MG63 (cell line): ENCODE measurements around the gene SAMSN1. TPM values are rescaled to one million over a fixed set of nuclear protein-coding genes. Genes with fewer than 3 reads are reported as not detected.
"Not testable (repeated sequence)": the region's sequence is repeated elsewhere in the genome, so short reads cannot be mapped to it uniquely, and the experiment has no call there.

Experiments
- DNase-seq: peaks from one replicate; pipeline ENCODE4 v3.0.0-alpha.2; 2020
- H3K27me3 ChIP-seq: fragments of 250-450 bp; sonication (Bioruptor Pico); 2 replicates; pipeline ENCODE4 v1.5.1; 2020; ENCODE audit warnings: mild to moderate bottlenecking, moderate library complexity
- H3K36me3 ChIP-seq: fragments of 250-450 bp; sonication (Bioruptor Pico); 2 replicates; pipeline ENCODE4 v1.5.1; 2020; ENCODE audit warnings: mild to moderate bottlenecking, moderate library complexity
- H3K4me3 ChIP-seq: fragments of 250-450 bp; sonication (Bioruptor Pico); 2 replicates; pipeline ENCODE4 v1.5.1; 2020; ENCODE audit warnings: mild to moderate bottlenecking, moderate library complexity
- H3K9me3 ChIP-seq: fragments of 250-450 bp; sonication (Bioruptor Pico); 2 replicates; pipeline ENCODE4 v1.5.1; 2020; ENCODE audit warnings: mild to moderate bottlenecking, moderate library complexity
- total RNA-seq: library from RNA; depleted of rRNA; stranded (reverse); fragments of >200 nt; shearing (Covaris generic); gene quantifications from 2 replicates; pipeline ENCODE4 v1.2.3, GENCODE V29; 2014; ENCODE audit warnings: low replicate concordance

The SAMSN1 gene
- total RNA-seq, 1 experiment from 2014 or later, result not detected

DNA sequence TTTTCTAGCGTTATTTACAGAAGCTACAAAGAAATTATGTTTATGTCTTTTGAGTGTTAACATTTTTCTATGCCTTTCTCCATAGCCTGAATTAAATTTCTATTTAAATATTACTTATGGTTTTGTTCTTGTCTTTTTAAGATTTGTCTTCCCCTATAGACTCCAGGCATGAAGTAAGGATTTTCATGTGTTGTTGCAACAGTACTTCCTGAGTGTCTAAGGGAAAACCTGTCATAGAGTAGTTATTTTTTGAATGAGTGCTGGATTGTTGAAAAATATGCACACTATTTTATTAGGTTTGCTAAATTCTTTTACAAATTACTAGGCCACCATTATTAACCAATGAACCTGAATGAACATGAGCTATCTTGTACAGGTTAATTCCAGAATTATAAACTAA, 27.1 kb downstream of the SAMSN1 start:
- H3K9me3 ChIP-seq, result no peaks in the 10 kb centered on the region
- no peak overlapping the region for H3K4me3 ChIP-seq
- H3K36me3 ChIP-seq, result no peaks in the 10 kb centered on the region
- H3K27me3 ChIP-seq, result no peaks in the 10 kb centered on the region
- DNase-seq, result no peak

DNA sequence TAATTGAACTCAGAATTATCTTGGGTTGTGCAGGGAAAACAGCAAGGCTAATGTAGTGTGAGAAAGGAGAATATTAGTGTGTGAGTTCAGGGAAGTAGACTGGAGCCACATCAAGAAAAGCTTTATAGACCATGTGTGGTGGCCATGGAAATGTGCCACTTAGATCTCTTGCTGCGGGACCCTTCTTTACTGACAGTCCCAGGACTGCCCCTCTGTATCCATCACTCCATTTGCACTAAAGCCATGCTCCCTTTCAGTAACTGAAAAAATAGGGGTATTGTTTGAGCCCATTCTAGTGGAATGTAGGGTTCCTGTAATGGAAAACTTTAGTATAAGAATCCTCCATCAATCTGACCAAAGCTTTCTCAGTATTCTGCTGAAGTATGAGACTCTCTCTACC, 32.3 kb downstream of the SAMSN1 start:
- no peaks in the 10 kb centered on the region for H3K9me3 ChIP-seq
- no peak for DNase-seq
- no peaks in the 10 kb centered on the region for H3K36me3 ChIP-seq
- H3K27me3 ChIP-seq, result no peaks in the 10 kb centered on the region
- no peak overlapping the region for H3K4me3 ChIP-seq

DNA sequence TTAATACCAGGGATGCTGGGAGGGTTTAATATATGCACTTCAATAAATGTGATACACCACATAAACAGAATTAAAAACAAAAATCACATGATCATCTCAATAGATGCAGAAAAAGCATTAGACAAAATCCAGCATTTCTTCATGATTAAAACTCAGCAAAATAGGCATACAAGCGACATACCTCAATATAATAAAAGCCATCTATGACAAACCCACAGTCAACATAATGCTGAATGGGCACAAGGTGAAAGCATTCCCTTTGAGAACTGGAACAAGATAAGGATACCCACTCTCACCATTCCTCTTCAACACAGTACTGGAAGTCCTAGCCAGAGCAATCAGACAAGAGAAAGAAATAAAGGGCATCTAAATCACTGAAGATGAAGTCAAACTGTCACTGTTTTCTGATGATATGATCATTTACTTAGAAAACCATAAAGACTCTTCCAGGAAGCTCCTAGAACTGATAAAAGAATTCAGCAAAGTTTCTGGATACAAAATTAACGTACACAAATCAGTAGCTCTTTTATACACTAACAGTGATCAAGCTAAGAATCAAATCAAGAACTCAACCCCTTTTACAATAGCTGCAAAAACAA, 39.2 kb downstream of the SAMSN1 start:
- H3K27me3 ChIP-seq, H3K36me3 ChIP-seq, H3K4me3 ChIP-seq, DNase-seq, H3K9me3 ChIP-seq: not testable (repeated sequence)

DNA sequence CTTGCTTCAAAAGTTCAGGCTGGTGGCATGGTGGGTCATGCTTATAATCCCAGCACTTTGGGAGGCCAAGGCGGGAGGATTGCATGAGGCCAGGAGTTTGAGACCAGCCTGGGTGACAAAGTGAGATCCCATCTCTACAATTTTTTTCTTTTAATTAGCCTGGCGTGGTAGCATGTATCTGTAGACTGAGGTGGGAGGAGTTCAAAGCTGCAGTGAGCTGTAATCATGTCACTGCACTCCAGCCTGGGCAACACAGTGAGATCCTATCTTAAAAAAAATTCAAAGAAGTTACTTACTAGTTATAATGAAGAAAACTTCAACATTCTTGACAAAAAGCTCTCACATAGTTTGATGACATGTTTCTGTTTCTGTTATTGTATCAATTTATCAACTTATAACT, 45.2 kb downstream of the SAMSN1 start:
- Histone ChIP-seq H3K4me3 (no peak overlapping the region), H3K9me3 (no peaks in the 10 kb centered on the region)

DNA sequence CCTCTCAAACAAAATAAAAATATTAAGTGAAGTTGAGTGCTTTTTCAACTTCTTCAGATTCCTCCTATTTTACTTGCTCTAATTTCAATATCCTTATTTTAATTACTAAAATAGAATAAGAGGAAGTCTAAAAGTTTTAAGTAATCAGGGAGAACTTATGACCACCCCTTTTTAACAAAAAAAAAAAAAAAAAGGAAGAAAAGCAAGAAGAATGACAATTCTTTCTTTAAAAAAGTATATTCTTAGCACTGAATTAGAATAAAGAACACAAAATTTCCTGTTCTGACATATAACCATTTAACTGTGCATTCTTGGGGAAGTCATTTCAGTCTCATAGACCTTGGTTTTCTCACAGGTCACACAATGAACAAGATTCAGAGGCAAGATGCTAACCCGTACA, 46.8 kb downstream of the SAMSN1 start:
- DNase-seq, result no peak
- H3K9me3 ChIP-seq, result no peaks in the 10 kb centered on the region
- no peak overlapping the region for H3K4me3 ChIP-seq
- H3K27me3 ChIP-seq, result no peaks in the 10 kb centered on the region
- H3K36me3 ChIP-seq, result no peaks in the 10 kb centered on the region

More for the DNA sequence above, 45.2 kb downstream of the SAMSN1 start:
- DNase-seq, result no peak
- H3K36me3 ChIP-seq, result no peaks in the 10 kb centered on the region
- no peaks in the 10 kb centered on the region for H3K27me3 ChIP-seq

DNA sequence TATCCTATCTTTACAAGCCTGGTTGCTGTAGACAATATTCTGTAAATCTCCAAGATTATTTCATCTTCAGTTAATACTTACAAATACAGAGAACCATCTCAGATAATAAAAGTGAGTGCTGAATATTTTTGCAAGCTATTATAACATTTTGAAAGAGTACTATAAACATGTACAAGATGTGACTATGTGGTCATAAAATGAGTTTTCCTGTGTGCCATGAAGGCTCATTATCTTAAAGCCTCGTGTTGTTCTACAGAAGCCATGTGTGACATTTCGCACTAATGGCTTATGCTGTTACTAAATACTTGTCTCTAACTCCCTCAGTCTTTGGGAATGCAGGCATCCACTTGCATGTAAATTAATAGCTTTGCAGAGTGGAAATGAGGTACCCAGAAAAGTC, 48.3 kb downstream of the SAMSN1 start:
- no peak for DNase-seq

DNA sequence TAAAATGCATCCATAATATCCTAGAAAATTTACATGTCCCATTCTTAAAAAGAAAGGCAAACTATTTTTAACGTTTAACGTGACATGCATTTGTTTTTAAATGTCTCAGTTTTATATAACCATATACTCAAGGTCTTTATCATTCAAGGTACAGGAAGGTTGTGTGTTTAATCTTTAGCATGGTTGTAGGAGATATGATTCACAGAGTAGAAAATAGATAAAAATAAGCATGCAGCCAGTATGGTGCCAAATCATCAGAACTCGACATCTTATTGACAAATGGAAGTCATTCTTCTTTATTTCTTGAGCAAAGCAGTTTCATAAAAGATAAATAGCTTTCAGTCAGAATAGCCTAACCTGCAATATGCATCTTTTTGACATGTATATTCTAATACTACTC, 51.0 kb downstream of the SAMSN1 start:
- no peaks in the 10 kb centered on the region for H3K27me3 ChIP-seq
- H3K4me3 ChIP-seq, result no peak overlapping the region
- no peaks in the 10 kb centered on the region for H3K36me3 ChIP-seq
- no peak for DNase-seq
- H3K9me3 ChIP-seq, result no peaks in the 10 kb centered on the region

More for the DNA sequence above, 48.3 kb downstream of the SAMSN1 start:
- no peaks in the 10 kb centered on the region for H3K9me3 ChIP-seq
- no peaks in the 10 kb centered on the region for H3K36me3 ChIP-seq
- H3K4me3 ChIP-seq, result no peak overlapping the region
- no peaks in the 10 kb centered on the region for H3K27me3 ChIP-seq

DNA sequence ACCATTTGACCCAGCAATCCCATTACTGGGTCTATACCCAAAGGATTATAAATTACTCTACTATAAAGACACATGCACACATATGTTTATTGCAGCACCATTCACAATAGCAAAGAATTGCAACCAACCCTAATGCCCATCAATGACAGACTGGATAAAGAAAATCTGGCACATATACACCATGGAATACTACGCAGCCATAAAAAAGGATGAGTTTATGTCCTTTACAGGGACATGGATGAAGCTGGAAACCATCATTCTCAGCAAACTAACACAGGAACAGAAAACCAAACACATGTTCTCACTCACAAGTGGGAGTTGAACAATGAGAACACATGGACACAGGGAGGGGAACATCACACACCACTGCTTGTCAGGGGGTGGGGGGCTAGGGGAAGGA, 51.9 kb downstream of the SAMSN1 start:
- H3K27me3 ChIP-seq, H3K36me3 ChIP-seq, DNase-seq, H3K9me3 ChIP-seq, H3K4me3 ChIP-seq: not testable (repeated sequence)

DNA sequence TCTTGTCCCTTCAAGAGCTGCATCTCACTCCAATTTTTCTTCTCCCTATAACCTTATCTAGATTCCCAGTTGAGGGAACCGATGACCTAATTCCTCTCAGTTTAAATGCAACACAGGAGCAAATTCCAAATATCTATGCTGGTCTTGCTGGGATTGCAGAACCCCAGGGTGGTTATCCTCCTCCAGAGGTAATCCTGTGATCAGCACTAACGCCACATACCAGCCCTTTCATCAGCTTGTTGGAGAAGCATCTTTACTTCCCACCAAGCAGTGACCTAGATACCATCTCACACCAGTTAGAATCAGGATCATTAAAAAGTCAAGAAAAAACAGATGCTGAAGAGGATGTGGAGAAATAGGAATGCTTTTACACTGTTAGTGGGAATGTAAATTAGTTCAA, 52.4 kb downstream of the SAMSN1 start:
- no peak overlapping the region for H3K4me3 ChIP-seq
- H3K27me3 ChIP-seq, result no peaks in the 10 kb centered on the region
- no peaks in the 10 kb centered on the region for H3K9me3 ChIP-seq
- H3K36me3 ChIP-seq, result no peaks in the 10 kb centered on the region
- no peak for DNase-seq

DNA sequence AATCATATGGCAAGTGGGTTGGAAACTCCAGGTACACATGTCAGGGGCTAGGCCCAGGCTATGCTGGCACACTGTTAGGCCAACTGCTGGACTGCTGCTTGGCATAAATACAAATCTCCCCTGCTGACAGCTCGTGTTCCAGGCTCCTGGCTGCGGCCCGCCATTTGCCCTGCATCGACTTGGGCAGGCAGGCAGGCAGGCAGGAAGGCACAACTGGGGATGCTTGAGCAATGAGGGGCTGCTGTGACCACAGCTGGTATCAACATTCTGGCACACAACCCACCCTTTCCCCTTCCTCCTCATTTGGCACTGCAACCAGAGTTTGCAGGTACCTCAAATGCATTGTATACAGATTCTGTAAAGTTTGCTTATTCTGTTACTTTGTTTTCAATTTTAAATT, 53.2 kb downstream of the SAMSN1 start:
- Histone ChIP-seq H3K9me3 (no peaks in the 10 kb centered on the region), H3K36me3 (no peaks in the 10 kb centered on the region), H3K4me3 (no peak overlapping the region), H3K27me3 (0 out of 2 replicates have a peak, but pooled peaks cover 2% of the 10 kb centered on the region)
- DNase-seq, result no peak

DNA sequence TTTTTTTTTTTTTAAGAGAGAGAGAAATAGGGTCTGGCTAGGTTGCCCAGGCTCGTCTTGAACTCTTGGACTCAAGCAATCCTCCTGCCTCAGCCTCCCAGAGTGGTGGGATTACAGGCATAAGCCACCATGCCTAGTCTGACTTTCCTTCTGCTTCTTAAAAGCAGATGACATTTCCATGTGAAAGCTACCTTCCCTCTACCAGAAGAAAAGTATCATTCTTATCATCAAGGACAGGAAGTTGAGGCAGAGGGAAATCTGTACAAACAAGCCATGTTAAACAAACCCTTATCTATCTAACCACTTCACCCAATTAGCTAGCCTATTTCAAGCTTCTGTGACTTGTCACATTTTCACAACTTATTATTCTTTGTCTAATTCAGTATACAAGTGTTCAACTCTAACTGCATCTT, 54.8 kb downstream of the SAMSN1 start:
- no peaks in the 10 kb centered on the region for H3K36me3 ChIP-seq
- DNase-seq, result no peak
- no peaks in the 10 kb centered on the region for H3K9me3 ChIP-seq
- no peak overlapping the region for H3K4me3 ChIP-seq
- H3K27me3 ChIP-seq, result 0 out of 2 replicates have a peak, but pooled peaks cover 2% of the 10 kb centered on the region

DNA sequence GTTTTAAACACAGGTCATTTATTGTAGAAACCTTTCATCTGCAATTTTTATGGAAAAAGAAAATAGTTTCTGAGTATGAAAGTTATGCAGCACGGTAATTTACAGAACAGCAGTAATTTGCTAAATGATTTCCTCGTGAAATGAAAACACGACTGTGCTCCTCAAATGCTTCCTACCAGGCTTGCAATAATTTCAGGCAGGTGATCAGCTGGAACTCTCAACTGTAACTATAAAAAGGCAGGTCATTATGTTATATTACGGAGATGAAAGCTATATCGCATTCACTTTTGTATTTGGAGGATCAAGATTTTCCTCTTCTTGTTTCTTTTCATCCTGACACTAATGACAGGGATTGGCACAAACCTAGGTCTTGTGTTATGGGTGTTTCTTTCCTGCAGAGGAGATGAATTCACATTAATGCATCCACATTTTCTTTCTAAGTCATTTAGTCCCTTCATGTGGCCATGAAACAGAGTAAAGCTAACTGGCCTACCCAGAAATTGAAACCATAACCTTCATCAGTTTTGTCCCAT, 57.4 kb downstream of the SAMSN1 start:
- Histone ChIP-seq H3K4me3 (no peak overlapping the region), H3K36me3 (no peaks in the 10 kb centered on the region), H3K9me3 (no peaks in the 10 kb centered on the region), H3K27me3 (0 out of 2 replicates have a peak, but pooled peaks cover 2% of the 10 kb centered on the region)
- DNase-seq, result no peak

DNA sequence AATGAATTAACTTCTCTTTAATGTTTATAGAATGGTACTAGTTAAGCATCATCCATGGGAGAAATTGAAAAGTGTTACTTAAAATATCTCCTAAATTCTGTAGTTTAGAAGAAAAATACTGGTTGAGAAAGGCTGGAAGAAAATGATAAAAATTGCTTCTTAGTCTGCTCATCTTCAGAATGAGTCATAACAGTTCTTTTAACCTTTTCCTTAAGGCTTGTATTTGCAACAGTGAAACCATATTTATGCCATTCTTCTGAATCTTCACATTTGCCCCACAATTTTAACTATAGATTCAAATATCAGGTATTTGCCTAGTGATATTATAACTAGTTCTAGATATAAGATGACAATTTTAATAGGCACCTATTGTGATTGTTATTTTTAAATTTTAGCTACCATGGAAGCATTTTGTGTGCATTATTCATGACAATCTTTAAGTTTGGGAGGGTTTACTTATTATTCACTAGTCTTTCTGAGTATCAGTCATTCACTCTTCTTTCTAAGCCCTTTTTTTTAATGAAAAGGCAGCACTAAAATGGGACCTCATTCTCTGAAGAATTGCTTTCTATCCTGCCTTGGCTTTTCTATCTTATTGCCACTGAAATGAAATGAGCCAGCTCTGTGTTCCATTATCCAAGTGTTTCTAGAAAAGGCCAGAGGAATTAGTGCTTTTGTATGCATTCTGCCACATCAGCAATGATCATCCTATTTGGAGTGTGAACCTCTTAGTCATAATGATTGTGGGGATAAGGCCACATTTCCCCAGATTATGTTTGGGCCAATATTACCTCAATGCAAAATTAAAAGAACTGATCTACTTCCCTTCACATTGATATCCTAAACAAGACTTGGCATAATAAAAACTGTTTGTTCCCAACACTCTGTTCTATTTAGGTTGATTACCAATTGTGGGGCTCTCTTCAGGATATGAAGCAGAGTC, 58.4 kb downstream of the SAMSN1 start:
- no peak for DNase-seq
- no peaks in the 10 kb centered on the region for H3K9me3 ChIP-seq
- no peak overlapping the region for H3K4me3 ChIP-seq
- 0 out of 2 replicates have a peak, but pooled peaks cover 2% of the 10 kb centered on the region for H3K27me3 ChIP-seq
- H3K36me3 ChIP-seq, result no peaks in the 10 kb centered on the region

DNA sequence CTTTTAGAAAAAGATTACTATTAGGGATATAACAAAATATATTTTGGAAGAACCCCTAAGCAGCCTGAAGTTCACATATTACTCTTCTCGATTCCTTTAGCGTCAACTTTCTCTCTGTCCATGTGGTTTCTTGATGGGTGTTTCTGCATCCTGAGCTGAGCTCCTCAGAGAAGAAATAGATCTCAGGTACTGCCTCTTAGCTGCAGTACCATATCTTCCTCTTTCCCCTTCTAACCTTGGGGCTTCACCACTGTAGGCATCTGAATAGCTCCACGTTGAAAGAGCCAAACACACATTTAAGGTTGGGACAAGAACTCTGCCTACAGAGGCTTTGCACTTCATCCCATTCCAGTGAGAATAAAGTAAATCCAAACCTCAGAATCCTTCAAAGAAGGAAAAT, 59.2 kb downstream of the SAMSN1 start:
- Histone ChIP-seq H3K9me3 (no peaks in the 10 kb centered on the region), H3K27me3 (0 out of 2 replicates have a peak, but pooled peaks cover 2% of the 10 kb centered on the region), H3K4me3 (no peak overlapping the region), H3K36me3 (no peaks in the 10 kb centered on the region)
- no peak for DNase-seq

DNA sequence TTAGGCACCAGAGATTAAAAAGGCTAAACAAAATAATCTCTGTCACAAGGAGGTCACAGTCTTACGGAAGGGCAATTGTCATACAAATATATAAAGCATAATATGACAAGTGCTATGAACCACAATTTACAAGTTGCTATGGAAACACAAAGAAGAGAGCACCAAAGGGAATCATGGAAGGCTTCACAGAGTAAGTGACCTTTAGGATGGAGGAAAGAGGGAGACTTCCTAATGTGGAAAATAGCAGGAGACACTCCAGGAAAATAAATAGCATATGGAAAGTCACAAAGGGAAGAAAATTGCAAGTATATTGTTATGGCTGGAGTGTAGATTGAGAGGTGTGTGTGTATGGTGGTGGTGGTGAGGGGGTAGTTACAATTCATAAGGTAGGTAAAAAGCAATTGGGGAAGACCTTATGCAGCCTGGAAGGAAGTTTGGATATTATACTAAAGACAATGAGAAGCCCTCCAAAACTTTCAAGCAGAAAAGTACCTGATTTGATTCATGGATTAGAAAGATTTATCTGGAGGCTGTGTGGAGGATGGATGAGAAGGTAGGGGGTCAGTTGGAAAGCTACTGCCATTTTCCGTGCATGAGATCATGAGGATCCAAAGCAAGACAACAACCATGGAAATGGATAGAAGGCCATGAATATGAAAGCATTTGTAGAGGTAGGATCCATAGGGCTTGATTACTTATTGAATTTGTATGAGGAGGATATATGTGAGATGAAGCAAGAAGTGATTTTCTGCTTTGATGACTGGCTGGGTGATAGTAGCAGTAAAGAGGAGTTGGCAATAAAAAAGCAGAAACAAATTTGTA, 61.7 kb downstream of the SAMSN1 start:
- no peaks in the 10 kb centered on the region for H3K36me3 ChIP-seq
- H3K27me3 ChIP-seq, result 0 out of 2 replicates have a peak, but pooled peaks cover 2% of the 10 kb centered on the region
- no peak overlapping the region for H3K4me3 ChIP-seq
- no peak for DNase-seq
- no peaks in the 10 kb centered on the region for H3K9me3 ChIP-seq

DNA sequence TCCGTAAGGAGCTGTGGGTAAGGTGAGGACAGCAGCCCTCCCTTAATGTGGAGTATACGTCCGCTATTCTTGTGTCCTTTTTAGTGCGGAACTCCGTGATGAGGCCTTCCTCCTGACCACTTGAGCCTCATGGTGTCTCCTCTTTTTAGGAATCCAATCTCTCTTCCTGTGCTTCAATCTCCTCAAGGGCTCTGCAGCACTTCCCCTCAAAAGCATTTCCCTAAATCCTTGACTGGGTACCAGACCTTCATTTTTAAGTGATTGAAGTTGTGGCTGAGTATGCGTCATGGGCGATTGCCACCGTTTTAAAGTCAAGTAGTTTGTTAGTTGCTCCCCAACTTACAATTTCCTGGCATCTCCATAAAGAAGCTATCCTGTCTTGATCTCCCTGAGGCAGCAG, 62.8 kb downstream of the SAMSN1 start:
- Histone ChIP-seq H3K9me3 (no peaks in the 10 kb centered on the region), H3K27me3 (0 out of 2 replicates have a peak, but pooled peaks cover 2% of the 10 kb centered on the region), H3K4me3 (no peak overlapping the region), H3K36me3 (no peaks in the 10 kb centered on the region)
- DNase-seq, result no peak

DNA sequence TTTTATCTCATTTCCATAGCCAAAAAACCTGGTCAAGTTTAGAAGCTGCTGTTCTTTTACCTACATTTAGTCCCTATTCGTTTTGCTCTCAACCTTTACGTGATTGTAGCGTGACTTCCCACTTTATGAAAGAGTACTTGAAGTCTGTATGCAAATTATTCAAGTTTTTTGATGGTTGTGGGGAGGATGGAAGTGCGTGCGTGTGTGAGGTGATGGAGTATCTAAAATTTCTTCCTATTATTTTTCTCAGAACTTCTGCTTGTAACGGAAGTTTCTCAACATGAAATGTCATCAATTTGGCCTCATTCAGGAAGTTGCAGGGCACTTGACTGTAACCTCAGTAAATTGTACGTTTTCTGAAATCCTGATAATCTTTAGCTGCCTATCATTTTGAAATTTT, 64.0 kb downstream of the SAMSN1 start:
- Histone ChIP-seq H3K27me3 (no peaks in the 10 kb centered on the region), H3K4me3 (no peak overlapping the region), H3K9me3 (no peaks in the 10 kb centered on the region), H3K36me3 (no peaks in the 10 kb centered on the region)
- no peak for DNase-seq
